ENCODE measurements around the gene PDZD2.

PDZD2 gene

GRCh38 chr5:31860278-31860677 is 221.3 kb downstream of the PDZD2 start:
- Histone ChIP-seq H3K9ac (ENCODE audit: low read depth, low read length, poor library complexity, severe bottlenecking) (no peak overlapping the region), H4K20me1 (ENCODE audit: insufficient read depth, low read length, poor library complexity, severe bottlenecking) (no peaks in the 10 kb centered on the region), H3K79me2 (ENCODE audit: insufficient read depth, low read length) (no peaks in the 10 kb centered on the region), H3F3A (ENCODE audit: low read depth) (0 out of 2 replicates have a peak, but pooled peaks cover 2% of the 10 kb centered on the region), H3K9me2 (replicated peaks; ENCODE audit: low read depth, low read length) (no peaks in the 10 kb centered on the region), H3K4me2 (ENCODE audit: low read depth, low read length, poor library complexity, severe bottlenecking) (no peak overlapping the region), H3K36me3 (ENCODE audit: insufficient read depth, low read length) (no peaks in the 10 kb centered on the region), H3K4me3 (ENCODE audit: low read length, poor library complexity, severe bottlenecking) (no peak overlapping the region), H3K4me1 (ENCODE audit: insufficient read depth, low read length, poor library complexity, severe bottlenecking) (peaks cover 12% of the 10 kb centered on the region), H3K9me3 (ENCODE audit: insufficient read depth, low read depth, low read length) (peaks cover 13% of the 10 kb centered on the region; the same call in 1 of the 2 replicates), H3K27me3 (ENCODE audit: insufficient read depth, low read length, poor library complexity, severe bottlenecking) (no peaks in the 10 kb centered on the region), H2AFZ (ENCODE audit: low read length) (no peak overlapping the region)
- TF ChIP-seq CTCF (conservative IDR thresholded peaks at IDR 0.05; ENCODE audit: low read length), result no peak
- TF ChIP-seq EZH2phosphoT487 (IDR thresholded peaks at IDR 0.05; ENCODE audit: borderline replicate concordance), result no peak

GRCh38 chr5:31860726-31861433 is 221.9 kb downstream of the PDZD2 start:
- H4K20me1 ChIP-seq (ENCODE audit: insufficient read depth, low read length, poor library complexity, severe bottlenecking), result no peaks in the 10 kb centered on the region
- TF ChIP-seq CTCF (conservative IDR thresholded peaks at IDR 0.05; ENCODE audit: low read length) (no peak), EZH2phosphoT487 (IDR thresholded peaks at IDR 0.05; ENCODE audit: borderline replicate concordance) (no peak)
- H3K9me3 ChIP-seq (ENCODE audit: insufficient read depth, low read depth, low read length), result peaks cover 13% of the 10 kb centered on the region; the same call in 1 of the 2 replicates
- H3F3A ChIP-seq (ENCODE audit: low read depth), result 0 out of 2 replicates have a peak, but pooled peaks cover 2% of the 10 kb centered on the region
- no peaks in the 10 kb centered on the region for H3K9me2 ChIP-seq (replicated peaks; ENCODE audit: low read depth, low read length)
- H3K4me3 ChIP-seq (ENCODE audit: low read length, poor library complexity, severe bottlenecking), result no peak overlapping the region
- no peak overlapping the region for H3K9ac ChIP-seq (ENCODE audit: low read depth, low read length, poor library complexity, severe bottlenecking)
- H2AFZ ChIP-seq (ENCODE audit: low read length), result no peak overlapping the region
- H3K4me1 ChIP-seq (ENCODE audit: insufficient read depth, low read length, poor library complexity, severe bottlenecking), result peaks cover 15% of the 10 kb centered on the region
- H3K79me2 ChIP-seq (ENCODE audit: insufficient read depth, low read length), result no peaks in the 10 kb centered on the region
- no peaks in the 10 kb centered on the region for H3K27me3 ChIP-seq (ENCODE audit: insufficient read depth, low read length, poor library complexity, severe bottlenecking)
- no peak overlapping the region for H3K4me2 ChIP-seq (ENCODE audit: low read depth, low read length, poor library complexity, severe bottlenecking)
- H3K36me3 ChIP-seq (ENCODE audit: insufficient read depth, low read length), result no peaks in the 10 kb centered on the region

- peaks cover 13% of the 10 kb centered on the region; the same call in 1 of the 2 replicates for H3K9me3 ChIP-seq (ENCODE audit: insufficient read depth, low read depth, low read length)
- H3K79me2 ChIP-seq (ENCODE audit: insufficient read depth, low read length), result no peaks in the 10 kb centered on the region
- H3K27me3 ChIP-seq (ENCODE audit: insufficient read depth, low read length, poor library complexity, severe bottlenecking), result no peaks in the 10 kb centered on the region
- H3K4me1 ChIP-seq (ENCODE audit: insufficient read depth, low read length, poor library complexity, severe bottlenecking), result peaks cover 22% of the 10 kb centered on the region
- 0 out of 2 replicates have a peak, but pooled peaks cover 2% of the 10 kb centered on the region for H3F3A ChIP-seq (ENCODE audit: low read depth)
- H3K4me3 ChIP-seq (ENCODE audit: low read length, poor library complexity, severe bottlenecking), result no peak overlapping the region
- H3K9ac ChIP-seq (ENCODE audit: low read depth, low read length, poor library complexity, severe bottlenecking), result no peak overlapping the region
- H3K4me2 ChIP-seq (ENCODE audit: low read depth, low read length, poor library complexity, severe bottlenecking), result no peak overlapping the region
- H3K9me2 ChIP-seq (replicated peaks; ENCODE audit: low read depth, low read length), result no peaks in the 10 kb centered on the region
- H3K36me3 ChIP-seq (ENCODE audit: insufficient read depth, low read length), result no peaks in the 10 kb centered on the region
- peak overlapping the region; percentile 73; the same call in 1 of the 2 replicates for H2AFZ ChIP-seq (ENCODE audit: low read length)
- TF ChIP-seq EZH2phosphoT487 (IDR thresholded peaks at IDR 0.05; ENCODE audit: borderline replicate concordance) (no peak), CTCF (conservative IDR thresholded peaks at IDR 0.05; ENCODE audit: low read length) (no peak)
- H4K20me1 ChIP-seq (ENCODE audit: insufficient read depth, low read length, poor library complexity, severe bottlenecking), result no peaks in the 10 kb centered on the region
These were observed 222.7 kb downstream of the PDZD2 start for GRCh38 chr5:31861601-31862000.

Data from Loucy (cell line).